Vagina (tissue), 2 donors: ENCODE results near the gene ATP11B. TPM values are rescaled to one million over a fixed set of nuclear protein-coding genes. Genes with fewer than 3 reads are reported as not detected.
"Not testable (repeated sequence)": the region's sequence is repeated elsewhere in the genome, so short reads cannot be mapped to it uniquely, and the experiment has no call there.

Source experiments
- DNase-seq, 2 donors: peaks; one replicate each; pipeline ENCODE4 v3.0.0-alpha.2; 2017; ENCODE audit errors: extremely low spot score in 2 of 2
- H3K27ac ChIP-seq: fragments of 200-600 bp; sonication (generic); one replicate; pipeline ENCODE4 v1.5.1; 2019
- H3K27me3 ChIP-seq: fragments of 200-600 bp; sonication (generic); one replicate; pipeline ENCODE4 v1.5.1; 2019
- H3K36me3 ChIP-seq, 2 donors: fragments of 200-600 bp; sonication (generic); one replicate each; pipeline ENCODE4 v1.5.1; 2017 to 2019
- H3K4me1 ChIP-seq: fragments of 200-600 bp; sonication (generic); one replicate; pipeline ENCODE4 v1.5.1; 2019
- H3K4me3 ChIP-seq, 2 donors: fragments of 200-600 bp; sonication (generic); 1 replicate in 1 of 2; 2 replicates in 1 of 2; pipeline ENCODE4 v1.5.1; 2016 to 2019
- H3K9me3 ChIP-seq: fragments of 200-600 bp; sonication (generic); one replicate; pipeline ENCODE4 v1.5.1; 2019
- POLR2A ChIP-seq, 2 donors: fragments of 450-650 bp; IDR thresholded peaks; one replicate each; pipeline ENCODE4 v1.6.1; 2017; ENCODE audit warnings: antibody characterized with exemption in 2 of 2, mild to moderate bottlenecking in 2 of 2, moderate library complexity in 2 of 2
- POLR2AphosphoS5 ChIP-seq, 2 donors: sonication (generic); formaldehyde crosslinking; IDR thresholded peaks; one replicate each; pipeline ENCODE4 v1.9.0; 2017; ENCODE audit warnings: antibody characterized with exemption in 2 of 2, mild to moderate bottlenecking in 2 of 2, low read depth in 1 of 2; ENCODE audit not compliant: insufficient read depth in 1 of 2
- intact Hi-C: fragments of 100-400 bp; cut with DNase I; formaldehyde crosslinking; loops from one replicate; pipeline ENCODE4 v1.15.1; 2023
- total RNA-seq: library from RNA; depleted of rRNA; stranded (reverse); fragments of >200 nt; gene quantifications from one replicate; pipeline ENCODE4 v1.2.3, GENCODE V29; 2016
- TF ChIP-seq, protein P1 (sequence below), 3 experiments: fragments of 450-650 bp in 2 of 3; fragments of 200-600 bp in 1 of 3; sonication (generic) in 1 of 3; IDR thresholded peaks; one replicate each; pipeline ENCODE4 v1.5.1; 2017 to 2019; ENCODE audit warnings: antibody characterized with exemption in 3 of 3, mild to moderate bottlenecking in 2 of 3, moderate library complexity in 2 of 3

ATP11B gene
- total RNA-seq, 1 donor from 2014 or later: 100 TPM

DNA sequence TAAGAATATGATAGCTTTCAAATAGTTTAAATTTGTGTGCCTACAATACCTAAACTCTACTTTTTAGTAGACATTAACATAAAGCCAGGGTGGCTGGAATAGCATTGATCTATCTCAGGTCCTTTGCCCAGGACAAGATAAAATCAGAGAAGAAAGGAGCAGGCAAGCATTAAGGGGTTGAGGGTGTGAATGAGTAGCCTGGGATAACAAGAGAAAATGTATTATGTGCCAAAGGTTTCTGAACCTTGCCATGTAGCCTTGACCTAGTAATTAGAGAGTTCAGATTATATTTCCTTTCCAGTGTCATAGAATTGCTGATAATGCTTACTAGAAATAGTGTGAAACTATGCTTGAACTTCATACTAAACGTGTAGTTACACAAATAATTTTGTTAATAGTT is 22.9 kb downstream of the ATP11B start:
- H3K4me1 ChIP-seq: peaks cover 28% of the 10 kb centered on the region
- no peak overlapping the region for H3K4me3 ChIP-seq
- TF ChIP-seq POLR2AphosphoS5 (IDR thresholded peaks at IDR 0.05; ENCODE audit: insufficient read depth in 1 of 2, low read depth in 1 of 2) (no peak), POLR2A (IDR thresholded peaks at IDR 0.05) (no peak)
- TF ChIP-seq, protein P1, sequence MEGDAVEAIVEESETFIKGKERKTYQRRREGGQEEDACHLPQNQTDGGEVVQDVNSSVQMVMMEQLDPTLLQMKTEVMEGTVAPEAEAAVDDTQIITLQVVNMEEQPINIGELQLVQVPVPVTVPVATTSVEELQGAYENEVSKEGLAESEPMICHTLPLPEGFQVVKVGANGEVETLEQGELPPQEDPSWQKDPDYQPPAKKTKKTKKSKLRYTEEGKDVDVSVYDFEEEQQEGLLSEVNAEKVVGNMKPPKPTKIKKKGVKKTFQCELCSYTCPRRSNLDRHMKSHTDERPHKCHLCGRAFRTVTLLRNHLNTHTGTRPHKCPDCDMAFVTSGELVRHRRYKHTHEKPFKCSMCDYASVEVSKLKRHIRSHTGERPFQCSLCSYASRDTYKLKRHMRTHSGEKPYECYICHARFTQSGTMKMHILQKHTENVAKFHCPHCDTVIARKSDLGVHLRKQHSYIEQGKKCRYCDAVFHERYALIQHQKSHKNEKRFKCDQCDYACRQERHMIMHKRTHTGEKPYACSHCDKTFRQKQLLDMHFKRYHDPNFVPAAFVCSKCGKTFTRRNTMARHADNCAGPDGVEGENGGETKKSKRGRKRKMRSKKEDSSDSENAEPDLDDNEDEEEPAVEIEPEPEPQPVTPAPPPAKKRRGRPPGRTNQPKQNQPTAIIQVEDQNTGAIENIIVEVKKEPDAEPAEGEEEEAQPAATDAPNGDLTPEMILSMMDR (IDR thresholded peaks at IDR 0.05): no peak
- no peaks in the 10 kb centered on the region for H3K9me3 ChIP-seq
- no peak overlapping the region for H3K27ac ChIP-seq
- peaks cover 0 to 2% of the 10 kb centered on the region in 2 donors for H3K36me3 ChIP-seq
- intact Hi-C loops: no loop called here
- no peak for DNase-seq
- no peaks in the 10 kb centered on the region for H3K27me3 ChIP-seq

DNA sequence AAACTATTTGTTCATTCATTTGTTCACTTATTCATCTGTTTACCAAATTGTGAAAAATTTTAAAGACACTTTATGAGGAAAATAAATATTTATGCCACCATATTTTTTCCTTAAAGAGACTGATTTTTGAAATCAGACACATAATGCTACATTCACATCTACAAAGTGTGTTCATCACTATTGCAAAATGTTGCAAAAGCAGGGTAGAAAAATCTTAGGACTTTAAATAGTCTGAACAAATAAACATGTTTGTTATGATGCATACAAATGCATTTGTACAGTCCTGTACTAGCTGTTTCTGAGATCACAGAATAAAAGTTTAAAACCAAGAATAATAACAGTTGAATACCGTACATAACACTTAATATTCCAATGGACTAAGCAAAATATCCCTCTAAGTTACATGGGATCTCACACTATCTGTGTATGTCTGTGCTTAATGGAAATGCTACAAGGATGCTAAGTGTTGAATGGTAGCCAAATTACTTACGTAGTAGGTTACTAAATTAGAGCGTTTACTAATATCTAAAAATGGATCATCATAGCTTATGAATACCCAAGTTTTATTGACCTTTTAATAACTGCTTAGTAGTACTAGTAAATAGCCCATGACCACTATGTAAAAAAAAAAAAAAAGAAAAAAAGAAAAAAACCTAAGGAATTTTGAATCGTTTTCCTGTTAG is 25.1 kb downstream of the ATP11B start:
- no peak for TF ChIP-seq POLR2A (IDR thresholded peaks at IDR 0.05)
- TF ChIP-seq, protein P1 (IDR thresholded peaks at IDR 0.05): no peak
- no peaks in the 10 kb centered on the region for H3K27me3 ChIP-seq
- no peaks in the 10 kb centered on the region for H3K9me3 ChIP-seq
- peaks cover 28% of the 10 kb centered on the region for H3K4me1 ChIP-seq
- H3K4me3 ChIP-seq: no peak overlapping the region
- H3K27ac ChIP-seq: no peak overlapping the region
- intact Hi-C loops: no loop called here
- peaks cover 0 to 5% of the 10 kb centered on the region in 2 donors for H3K36me3 ChIP-seq
- no peak for DNase-seq

DNA sequence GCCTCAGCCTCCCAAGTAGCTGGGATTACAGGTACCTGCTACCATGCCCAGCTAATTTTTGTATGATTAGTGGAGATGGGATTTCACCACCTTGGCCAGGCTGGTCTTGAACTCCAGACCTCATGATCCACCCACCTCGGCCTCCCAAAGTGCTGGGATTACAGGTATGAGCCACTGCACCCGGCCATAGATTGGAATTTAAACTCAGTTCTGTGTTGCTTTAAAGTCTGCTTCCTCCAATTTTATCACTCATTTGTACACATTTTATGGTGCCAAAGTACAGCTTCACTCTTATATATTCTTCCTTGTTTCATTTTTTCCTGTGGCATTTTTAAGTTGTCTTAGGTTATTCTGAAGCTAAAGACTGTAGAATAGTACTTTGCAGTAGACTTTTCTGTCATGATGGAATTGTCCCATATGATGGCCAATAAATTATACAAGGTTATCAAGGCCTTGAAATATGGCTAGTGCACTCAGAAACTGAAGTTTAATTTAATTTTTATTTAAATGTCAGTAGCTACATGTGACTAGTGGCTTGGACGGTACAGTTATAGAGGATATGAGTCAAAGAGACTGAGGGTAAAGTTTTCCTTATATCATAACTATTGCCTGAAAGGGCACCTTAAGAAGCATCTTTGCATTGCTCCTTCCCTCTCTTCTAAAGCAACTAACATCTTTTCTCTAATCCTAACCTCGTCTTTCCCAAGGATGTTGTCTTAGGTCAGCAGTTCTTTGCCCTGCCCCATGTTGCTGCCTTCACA is 28.1 kb downstream of the ATP11B start:
- Histone ChIP-seq H3K36me3 (peaks cover 0 to 5% of the 10 kb centered on the region in 2 donors), H3K27ac (no peak overlapping the region), H3K4me1 (peaks cover 27% of the 10 kb centered on the region), H3K4me3 (no peak overlapping the region), H3K27me3 (no peaks in the 10 kb centered on the region), H3K9me3 (no peaks in the 10 kb centered on the region)
- intact Hi-C loops: no loop called here
- TF ChIP-seq, protein P1 (IDR thresholded peaks at IDR 0.05): no peak
- no peak for TF ChIP-seq POLR2AphosphoS5 (IDR thresholded peaks at IDR 0.05; ENCODE audit: insufficient read depth in 1 of 2, low read depth in 1 of 2)
- TF ChIP-seq POLR2A (IDR thresholded peaks at IDR 0.05): no peak
- DNase-seq: no peak

DNA sequence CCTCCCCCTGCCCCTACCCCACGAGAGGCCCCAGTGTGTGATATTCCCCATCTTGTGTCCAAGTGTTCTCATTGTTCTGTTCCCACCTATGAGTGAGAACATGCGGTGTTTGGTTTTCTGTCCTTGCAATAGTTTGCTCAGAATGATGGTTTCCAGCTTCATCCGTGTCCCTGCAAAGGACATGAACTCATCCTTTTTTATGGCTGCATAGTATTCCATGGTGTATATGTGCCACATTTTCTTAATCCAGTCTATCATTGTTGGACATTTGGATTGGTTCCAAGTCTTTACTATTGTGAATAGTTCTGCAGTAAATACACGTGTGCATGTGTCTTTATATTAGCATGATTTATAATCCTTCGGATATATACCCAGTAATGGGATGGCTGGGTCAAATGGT is 29.0 kb downstream of the ATP11B start:
- H3K27me3 ChIP-seq, H3K9me3 ChIP-seq, H3K27ac ChIP-seq, H3K4me3 ChIP-seq, H3K36me3 ChIP-seq, DNase-seq, intact Hi-C loops: not testable (repeated sequence)
- peaks cover 21% of the 10 kb centered on the region for H3K4me1 ChIP-seq

DNA sequence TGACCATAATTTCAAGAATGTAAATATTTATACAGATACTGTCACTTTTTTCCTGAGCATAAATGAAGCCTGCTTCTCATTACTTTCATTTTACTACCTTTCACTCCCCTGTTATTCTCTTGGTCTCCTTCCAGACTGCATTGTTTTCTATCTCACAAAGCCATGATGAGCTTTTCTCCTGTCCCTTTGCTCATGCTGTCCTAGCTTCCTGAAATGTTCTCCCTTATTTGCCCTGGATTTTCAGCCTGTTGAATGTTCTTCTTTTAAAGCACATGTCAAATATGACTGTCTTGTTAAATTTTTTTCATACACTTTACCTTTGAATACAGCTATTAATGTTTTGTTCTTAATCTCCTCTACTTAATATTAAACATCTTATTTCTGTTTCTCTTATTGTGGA is 31.7 kb downstream of the ATP11B start:
- Histone ChIP-seq H3K27ac (no peak overlapping the region), H3K27me3 (no peaks in the 10 kb centered on the region), H3K36me3 (peaks cover 0 to 12% of the 10 kb centered on the region in 2 donors), H3K9me3 (no peaks in the 10 kb centered on the region), H3K4me1 (peaks cover 14% of the 10 kb centered on the region), H3K4me3 (no peak overlapping the region)
- TF ChIP-seq, protein P1 (IDR thresholded peaks at IDR 0.05): no peak
- TF ChIP-seq POLR2A (IDR thresholded peaks at IDR 0.05) (no peak), POLR2AphosphoS5 (IDR thresholded peaks at IDR 0.05; ENCODE audit: insufficient read depth in 1 of 2, low read depth in 1 of 2) (no peak)
- DNase-seq: no peak
- intact Hi-C loops: no loop called here
